Measurements from ENCODE around the gene HTRA1. TPM values are rescaled to one million over a fixed set of nuclear protein-coding genes. Genes with fewer than 3 reads are reported as not detected.

Gene HTRA1
- total and polyA plus RNA-seq, 2 of the 4 experiments (the other 2 are of a cell fraction): 28.5 to 108 TPM

DNA sequence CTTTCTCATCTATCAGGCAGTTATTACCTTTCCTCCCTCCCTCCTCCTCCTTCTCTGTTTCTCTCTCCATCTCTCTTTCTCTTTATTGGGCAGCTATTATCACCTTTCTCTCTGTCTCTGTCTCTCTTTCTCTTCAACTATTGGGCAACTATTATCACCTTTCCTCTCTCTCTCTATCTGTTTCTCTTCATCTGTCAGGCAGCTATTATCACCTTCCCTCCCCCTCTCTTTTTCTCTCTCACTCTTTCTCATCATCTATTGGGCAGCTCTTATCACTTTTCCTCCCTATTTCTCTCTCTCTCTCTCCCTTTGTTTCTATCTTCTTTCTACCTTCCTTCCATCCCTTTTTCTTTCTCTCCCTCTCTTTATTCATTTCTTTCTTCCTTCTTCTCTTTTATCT is 100.4 kb downstream of the HTRA1 start:
- no peak overlapping the region for H3K14ac ChIP-seq (replicated peaks; ENCODE audit: low read depth, low read length)
- H2BK5ac ChIP-seq (ENCODE audit: low read depth, low read length, poor library complexity, severe bottlenecking): no peak overlapping the region
- H4K8ac ChIP-seq (ENCODE audit: low read depth in 2 of 2, low read length in 2 of 2): no peak overlapping the region
- no peaks in the 10 kb centered on the region for H3K36me3 ChIP-seq (ENCODE audit: control insufficient read depth, insufficient read depth, low read length)
- no peak overlapping the region for H2BK120ac ChIP-seq (ENCODE audit: low read depth, low read length)
- no peak overlapping the region for H3K4ac ChIP-seq (ENCODE audit: low read depth, low read length)
- peaks cover 32% of the 10 kb centered on the region for H3K27me3 ChIP-seq (ENCODE audit: control insufficient read depth, insufficient read depth, low read length)
- H3K9me3 ChIP-seq (ENCODE audit: control insufficient read depth, insufficient read depth, low read length): no peaks in the 10 kb centered on the region
- no peaks in the 10 kb centered on the region for H3K4me1 ChIP-seq (ENCODE audit: control insufficient read depth, insufficient read depth, low read length)
- no peak overlapping the region for H2AK9ac ChIP-seq (replicated peaks; ENCODE audit: low read depth, low read length, poor library complexity)
- no peak overlapping the region for H2AK5ac ChIP-seq (ENCODE audit: low read depth, low read length)
- ChIA-PET CTCF (interaction anchor here (2.2 kb wide), 1 partner anchor 263 kb away, joined by 7 read pairs; no protein-coding TSS in a partner anchor), POLR2A (ENCODE audit: unreplicated experiment) (no interaction called here)
- H3K9ac ChIP-seq (ENCODE audit: low read depth, low read length): no peak overlapping the region
- intact Hi-C loops (cut with micrococcal nuclease): loop anchor here (10.0 kb wide), 3 partner anchors 143 to 1617 kb away; no protein-coding TSS in a partner anchor
- dilution Hi-C loops (cut with HindIII; ENCODE audit: low sequenced_read_pairs, unreplicated experiment): no loop called here
- H3K9me1 ChIP-seq (ENCODE audit: insufficient read depth, low read length): no peaks in the 10 kb centered on the region
- no peak overlapping the region for H4K5ac ChIP-seq (ENCODE audit: low read depth, low read length)
- in situ Hi-C loops (cut with MboI; ENCODE audit: low sequenced_read_pairs): loop anchor here (10.0 kb wide), 1 partner anchor 107 kb away; the partner anchor contains the start of gene ARMS2
- H2BK15ac ChIP-seq (ENCODE audit: low read depth, low read length): no peak overlapping the region
- ATAC-seq (ENCODE audit: low read depth) (no peak), DNase-seq (no peak)
- H4K20me1 ChIP-seq (ENCODE audit: insufficient read depth, low read length): no peaks in the 10 kb centered on the region
- H3K23ac ChIP-seq (ENCODE audit: low read depth, low read length): no peak overlapping the region
- H3K4me3 ChIP-seq (ENCODE audit: insufficient read depth, low read depth, low read length): no peak overlapping the region
- H4K91ac ChIP-seq (ENCODE audit: insufficient read depth, low read depth, low read length): no peak overlapping the region
- no peak overlapping the region for H3K18ac ChIP-seq (ENCODE audit: low read depth, low read length)
- TF ChIP-seq MAZ (IDR thresholded peaks at IDR 0.05; ENCODE audit: borderline replicate concordance, low read depth, low read length) (no peak), RCOR1 (IDR thresholded peaks at IDR 0.05; ENCODE audit: insufficient replicate concordance, low read length) (no peak), RFX5 (IDR thresholded peaks at IDR 0.05; ENCODE audit: low read depth, low read length) (no peak), RAD21 (IDR thresholded peaks at IDR 0.05; ENCODE audit: low read length) (no peak), ELK1 (IDR thresholded peaks at IDR 0.05; ENCODE audit: borderline replicate concordance, low read depth, low read length) (no peak), BHLHE40 (IDR thresholded peaks at IDR 0.05; ENCODE audit: low read depth, low read length) (no peak), CTCF (conservative IDR thresholded peaks at IDR 0.05; ENCODE audit: low read depth, low read length) (no peak), POLR2A (IDR thresholded peaks at IDR 0.05; ENCODE audit: low read depth, low read length) (no peak), CHD1 (IDR thresholded peaks at IDR 0.05; ENCODE audit: low read depth, low read length) (no peak), MAFK (IDR thresholded peaks at IDR 0.05; ENCODE audit: low read depth, low read length) (no peak), NFE2L2 (IDR thresholded peaks at IDR 0.05; ENCODE audit: low read depth, low read length) (no peak)
- TF ChIP-seq, protein P1, sequence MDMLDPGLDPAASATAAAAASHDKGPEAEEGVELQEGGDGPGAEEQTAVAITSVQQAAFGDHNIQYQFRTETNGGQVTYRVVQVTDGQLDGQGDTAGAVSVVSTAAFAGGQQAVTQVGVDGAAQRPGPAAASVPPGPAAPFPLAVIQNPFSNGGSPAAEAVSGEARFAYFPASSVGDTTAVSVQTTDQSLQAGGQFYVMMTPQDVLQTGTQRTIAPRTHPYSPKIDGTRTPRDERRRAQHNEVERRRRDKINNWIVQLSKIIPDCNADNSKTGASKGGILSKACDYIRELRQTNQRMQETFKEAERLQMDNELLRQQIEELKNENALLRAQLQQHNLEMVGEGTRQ (IDR thresholded peaks at IDR 0.05; ENCODE audit: low read depth, low read length): no peak
- H3K4me2 ChIP-seq (ENCODE audit: low read depth, low read length): no peak overlapping the region
- H2BK20ac ChIP-seq (ENCODE audit: low read depth, low read length): no peak overlapping the region
- no TSS peak for BruUV-seq (replicated peaks)
- H3K79me1 ChIP-seq (ENCODE audit: low read depth in 1 of 2, low read length in 2 of 2): no peaks in the 10 kb centered on the region
- H2AFZ ChIP-seq (replicated peaks; ENCODE audit: low read length, poor library complexity): no peak overlapping the region
- no peak overlapping the region for H3K27ac ChIP-seq (ENCODE audit: insufficient read depth, low read length)
- no peak overlapping the region for H3K56ac ChIP-seq (ENCODE audit: extremely low read depth, insufficient read depth, low read length)

Data from IMR-90 (cell line).